Epithelial cell of prostate (primary cell): ENCODE data around the gene PLPP2.
"Not testable (repeated sequence)": the region's sequence is repeated elsewhere in the genome, so short reads cannot be mapped to it uniquely, and the experiment has no call there.

Experiments used
- DNase-seq: peaks from one replicate; pipeline ENCODE4 v3.0.0-alpha.2; 2011; ENCODE audit warnings: low read depth, low spot score
- H3K27ac ChIP-seq: fragments of 450-650 bp; 2 replicates; pipeline ENCODE4 v1.5.1; 2017; ENCODE audit warnings: mild to moderate bottlenecking

Gene PLPP2

GRCh38 chr19:277131-277530 lies 14.1 kb downstream of the PLPP2 start:
- DNase-seq = no peak
- H3K27ac ChIP-seq = no peak overlapping the region

- no peak for DNase-seq
- H3K27ac ChIP-seq = no peak overlapping the region
These were observed 15.1 kb downstream of the PLPP2 start for GRCh38 chr19:275958-276646.

- DNase-seq = no peak
- no peak overlapping the region for H3K27ac ChIP-seq
These were observed 16.2 kb downstream of the PLPP2 start for GRCh38 chr19:275000-275399.

GRCh38 chr19:273393-273792 lies 17.8 kb downstream of the PLPP2 start:
- DNase-seq = no peak

GRCh38 chr19:271856-272255 lies 19.3 kb downstream of the PLPP2 start:
- DNase-seq = no peak
- no peak overlapping the region for H3K27ac ChIP-seq

More at GRCh38 chr19:273393-273792, 17.8 kb downstream of the PLPP2 start:
- H3K27ac ChIP-seq = no peak overlapping the region

- not testable (repeated sequence) for H3K27ac ChIP-seq, DNase-seq
These were observed 20.4 kb downstream of the PLPP2 start for GRCh38 chr19:270766-271318.

GRCh38 chr19:269241-269640 lies 22.0 kb downstream of the PLPP2 start:
- no peak for DNase-seq
- H3K27ac ChIP-seq = no peak overlapping the region

- H3K27ac ChIP-seq = no peak overlapping the region
These were observed 29.1 kb downstream of the PLPP2 start for GRCh38 chr19:262125-262524.

GRCh38 chr19:256804-257203 lies 34.4 kb downstream of the PLPP2 start:
- not testable (repeated sequence) for H3K27ac ChIP-seq, DNase-seq

More at GRCh38 chr19:262125-262524, 29.1 kb downstream of the PLPP2 start:
- no peak for DNase-seq

- DNase-seq, H3K27ac ChIP-seq: not testable (repeated sequence)
These were observed 38.6 kb downstream of the PLPP2 start for GRCh38 chr19:252421-253186.

GRCh38 chr19:246551-246950 lies 44.7 kb downstream of the PLPP2 start:
- no peak for DNase-seq
- no peak overlapping the region for H3K27ac ChIP-seq

- not testable (repeated sequence) for DNase-seq, H3K27ac ChIP-seq
These were observed 45.3 kb downstream of the PLPP2 start for GRCh38 chr19:245900-246299.

- DNase-seq = no peak
These were observed 45.7 kb downstream of the PLPP2 start for GRCh38 chr19:245457-245856.

More at GRCh38 chr19:245457-245856, 45.7 kb downstream of the PLPP2 start:
- H3K27ac ChIP-seq = no peak overlapping the region
